ENCODE results near the gene EFCAB9. TPM values are rescaled to one million over a fixed set of nuclear protein-coding genes. Genes with fewer than 3 reads are reported as not detected.
A peak's percentile ranks its signal among the peaks of the same experiment; 100 is the strongest.

EFCAB9 gene
- total RNA-seq, 1 experiment from 2014 or later, result not detected

- peak within 1 kb of the TSS; percentile 38; the same call in 1 of the 2 replicates for H3K27ac Mint-ChIP-seq
- peak within 1 kb of the TSS; percentile 93 for H3K4me3 Mint-ChIP-seq
- no peaks in the 10 kb centered on the region; the same call in 1 of the 2 replicates for H3K36me3 Mint-ChIP-seq
- ATAC-seq, result peak; percentile 89
- H3K9me3 Mint-ChIP-seq, result no peaks in the 10 kb centered on the region
- POLR2A ChIA-PET, result interaction anchor here (0.5 to 3.6 kb wide), 4 partner anchors 14 to 129 kb away, joined by 3 to 12 read pairs (median 6); no protein-coding TSS in a partner anchor
- peaks cover 14% of the 10 kb centered on the region for H3K27me3 Mint-ChIP-seq (ENCODE audit: low read depth)
- DNase-seq (ENCODE audit: low spot score), result peak; percentile 93
- peaks cover 28% of the 10 kb centered on the region for H3K4me1 Mint-ChIP-seq
- CTCF ChIA-PET, result interaction anchor here (0.6 to 5.3 kb wide), 35 partner anchors 9 to 597 kb away, joined by 3 to 49 read pairs (median 5); partner anchors contain the start of genes FBXW11 and UBTD2
- TF ChIP-seq ZNF416 (CRISPR knock-in tag; IDR thresholded peaks at IDR 0.05) (0 out of 2 replicates have a peak, but pooled peaks have one; percentile 15), PRRX2 (CRISPR knock-in tag; IDR thresholded peaks at IDR 0.05) (0 out of 2 replicates have a peak, but pooled peaks have one; percentile 69), NR1H2 (CRISPR knock-in tag; IDR thresholded peaks at IDR 0.05) (no peak), GABPB1 (CRISPR knock-in tag; IDR thresholded peaks at IDR 0.05) (peak; percentile 71), FOXP1 (CRISPR knock-in tag; IDR thresholded peaks at IDR 0.05; ENCODE audit: borderline replicate concordance) (peak; percentile 2; the same call in 1 of the 2 replicates), ARID4B (CRISPR knock-in tag; IDR thresholded peaks at IDR 0.05; ENCODE audit: borderline replicate concordance) (peak; percentile 76; the same call in 1 of the 2 replicates), ESRRA (CRISPR knock-in tag; IDR thresholded peaks at IDR 0.05; ENCODE audit: borderline replicate concordance) (peak; percentile 74; the same call in 1 of the 2 replicates), ZBTB43 (CRISPR knock-in tag; IDR thresholded peaks at IDR 0.05) (no peak), CREM (CRISPR knock-in tag; IDR thresholded peaks at IDR 0.05) (no peak), ELF4 (CRISPR knock-in tag; IDR thresholded peaks at IDR 0.05; ENCODE audit: low read depth) (no peak), SP1 (CRISPR knock-in tag; conservative IDR thresholded peaks at IDR 0.05) (peak; percentile 92), MAX (CRISPR knock-in tag; IDR thresholded peaks at IDR 0.05) (peak; percentile 68), CTCF (IDR thresholded peaks at IDR 0.05) (peak; percentile 38; the same call in 1 of the 2 replicates), ZNF121 (CRISPR knock-in tag; IDR thresholded peaks at IDR 0.05) (no peak), GTF2I (CRISPR knock-in tag; conservative IDR thresholded peaks at IDR 0.05) (0 out of 2 replicates have a peak, but pooled peaks have one; percentile 8), ZNF138 (CRISPR knock-in tag; conservative IDR thresholded peaks at IDR 0.05) (no peak), IRF1 (CRISPR knock-in tag; IDR thresholded peaks at IDR 0.05) (no peak), NFYB (CRISPR knock-in tag; conservative IDR thresholded peaks at IDR 0.05; ENCODE audit: low read depth) (peak; percentile 72), IRF2 (CRISPR knock-in tag; IDR thresholded peaks at IDR 0.05; ENCODE audit: borderline replicate concordance, low read depth) (no peak), CBFB (CRISPR knock-in tag; IDR thresholded peaks at IDR 0.05; ENCODE audit: low read depth) (0 out of 2 replicates have a peak, but pooled peaks have one; percentile 61), FOXP4 (CRISPR knock-in tag; IDR thresholded peaks at IDR 0.05) (peak; percentile 42; the same call in 1 of the 2 replicates), HMGXB4 (CRISPR knock-in tag; IDR thresholded peaks at IDR 0.05) (peak; percentile 81), ETV6 (CRISPR knock-in tag; IDR thresholded peaks at IDR 0.05) (peak; percentile 36; the same call in 1 of the 2 replicates), NR3C1 (CRISPR knock-in tag; conservative IDR thresholded peaks at IDR 0.05; ENCODE audit: low read depth) (0 out of 2 replicates have a peak, but pooled peaks have one; percentile 10)
Observed at GRCh38 chr5:172188033-172188892, 5.7 kb upstream of the EFCAB9 start, which contains the start of gene STK10. Gene STK10 (minus strand): TSS chr5:172188224. CDS start chr5:172188042, 182 bp downstream.

Data from WTC11 (cell line).